Head of caudate nucleus (tissue), 42 donors: ENCODE results near the gene ZNF324B.
"Not testable (repeated sequence)": the region's sequence is repeated elsewhere in the genome, so short reads cannot be mapped to it uniquely, and the experiment has no call there.

Experiments used
- DNase-seq, 42 donors: peaks; one replicate each; pipeline versions ENCODE4 v3.0.0 to v3.0.0-alpha.2; 2020 to 2021; ENCODE audit warnings: mixed read lengths in 7 of 42
- intact Hi-C: fragments of 100-400 bp; cut with DNase I; formaldehyde crosslinking; loops from one replicate; pipeline ENCODE4 v1.15.0; 2022

The ZNF324B gene

DNA sequence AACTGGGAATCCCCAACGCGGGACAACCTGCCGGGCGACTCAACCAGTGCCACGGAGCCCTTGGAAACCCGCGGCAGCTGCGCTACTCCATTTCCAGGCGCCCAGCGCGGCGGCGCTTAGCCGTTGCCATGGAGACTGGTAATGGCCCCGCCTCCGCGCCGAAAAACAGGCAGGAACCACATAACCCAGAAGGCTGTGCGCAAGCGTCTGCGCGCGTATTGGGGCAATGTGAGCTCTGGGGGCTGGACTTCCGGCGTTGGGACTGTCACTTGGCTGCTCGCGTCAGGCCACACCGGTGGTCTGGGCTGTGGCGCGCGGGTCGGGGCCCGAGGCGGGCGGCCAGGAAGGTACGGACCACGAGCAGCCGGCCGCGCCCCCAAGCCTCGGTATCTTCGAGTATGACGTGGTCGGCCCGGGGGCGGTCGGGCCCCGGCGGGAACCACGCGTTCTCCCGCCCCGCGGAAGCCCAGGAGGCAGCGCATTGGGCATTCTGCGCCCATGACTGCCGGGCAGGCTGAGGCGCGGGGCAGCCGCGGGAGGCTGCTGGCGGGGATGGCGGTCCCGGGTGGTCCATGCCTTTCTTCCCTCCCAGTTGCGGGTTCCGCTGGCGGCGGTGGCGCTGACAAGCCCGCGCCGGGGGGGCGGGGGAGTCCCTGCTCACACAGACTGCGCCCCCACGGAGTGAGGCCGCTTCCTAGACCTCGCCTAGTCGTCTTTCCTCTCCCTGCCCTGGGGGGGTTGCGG, at the start of gene ZNF324B:
ZNF324B (plus strand) TSS at position 265 of the 744 bp plus-strand sequence. CDS start 2,080 bp downstream, outside the sequence.
- intact Hi-C loops, result no loop called here
- DNase-seq, result peak; percentile 96 to 99 (median 98)

DNA sequence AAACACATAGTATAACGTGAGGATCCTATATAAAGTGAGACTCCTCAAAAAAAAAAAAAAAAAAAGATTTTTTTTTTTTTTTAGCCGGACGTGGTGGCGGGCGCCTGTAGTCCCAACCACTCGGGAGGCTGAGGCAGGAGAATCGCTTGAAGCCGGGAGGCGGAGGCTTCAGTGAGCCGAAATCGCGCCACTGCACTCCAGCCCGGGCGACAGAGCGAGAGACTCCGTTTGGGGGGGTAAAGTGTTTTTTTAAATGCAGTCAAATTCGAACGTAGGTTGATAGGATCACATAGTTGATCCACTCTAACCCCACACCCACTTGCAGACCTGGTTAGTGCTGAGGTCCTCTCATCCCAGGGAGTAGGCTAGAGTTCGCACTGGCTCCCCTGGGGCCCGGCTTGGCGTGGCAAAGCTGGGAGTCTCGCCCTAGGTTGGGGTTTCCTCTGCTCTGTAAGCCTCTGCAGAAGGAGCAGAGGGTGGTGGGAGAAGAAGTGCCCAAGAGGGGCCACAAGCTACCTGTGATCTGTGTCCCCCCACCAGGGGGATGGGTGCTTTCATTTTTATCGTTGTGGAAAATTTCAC, 49.5 kb upstream of the ZNF324B start:
- no peak for DNase-seq
- intact Hi-C loops, result no loop called here

DNA sequence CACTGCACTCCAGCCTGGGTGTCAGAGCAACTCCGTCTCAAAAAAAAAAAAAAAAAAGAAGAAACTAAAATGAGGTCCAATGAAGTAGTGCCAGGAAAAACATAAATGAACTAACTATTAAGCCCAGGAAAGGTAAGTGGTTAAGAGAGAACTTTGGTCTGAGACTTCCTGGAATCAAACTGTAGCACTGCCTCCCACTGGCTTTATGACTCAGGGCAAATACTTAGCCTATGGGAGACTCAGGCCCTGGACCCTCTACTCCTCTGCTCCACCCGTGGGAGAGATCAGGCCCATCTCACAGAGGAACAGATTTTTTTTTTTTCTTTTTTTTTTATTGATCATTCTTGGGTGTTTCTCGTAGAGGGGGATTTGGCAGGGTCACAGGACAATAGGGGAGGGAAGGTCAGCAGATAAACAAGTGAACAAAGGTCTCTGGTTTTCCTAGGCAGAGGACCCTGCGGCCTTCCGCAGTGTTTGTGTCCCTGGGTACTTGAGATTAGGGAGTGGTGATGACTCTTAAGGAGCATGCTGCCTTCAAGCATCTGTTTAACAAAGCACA, 47.4 kb upstream of the ZNF324B start:
- DNase-seq, intact Hi-C loops: not testable (repeated sequence)

DNA sequence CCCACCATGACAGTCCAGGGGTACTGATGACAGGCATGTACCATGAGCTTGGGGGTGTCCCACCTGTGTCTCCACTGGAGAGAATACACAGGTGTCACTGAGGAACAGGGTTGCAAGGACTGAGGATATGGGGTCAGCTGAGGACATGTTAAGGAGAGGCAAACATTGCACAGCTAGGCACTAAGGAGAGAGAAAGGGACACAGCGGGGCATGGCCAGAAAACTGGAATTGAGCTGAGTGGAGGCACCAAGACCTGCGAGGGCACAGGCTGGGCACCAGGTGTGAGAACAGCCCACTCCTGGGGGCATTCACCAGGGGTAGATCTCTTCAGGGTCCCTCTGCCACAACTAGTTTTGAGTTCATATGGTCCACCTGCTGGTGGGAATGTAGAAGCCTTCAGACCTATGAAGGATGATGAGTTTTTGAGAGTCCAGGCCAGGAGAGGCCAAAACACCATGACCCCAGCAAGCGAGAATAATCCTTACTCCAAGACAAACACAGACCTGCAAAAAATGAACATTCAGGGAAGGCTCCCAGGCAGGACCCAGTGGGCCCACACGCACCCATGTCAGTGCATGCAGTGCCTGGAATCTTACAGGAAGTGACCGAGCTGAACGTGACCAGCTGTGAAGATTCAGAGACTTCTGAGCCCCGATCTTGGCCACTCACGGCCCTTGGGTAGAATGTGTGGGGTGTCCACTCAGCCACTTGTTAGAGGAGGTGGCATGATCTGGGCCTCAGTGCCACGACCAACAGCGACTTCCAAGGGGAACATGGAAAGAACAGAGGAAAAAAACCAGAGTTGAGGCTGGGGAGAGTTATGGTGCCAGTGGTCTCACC, 44.4 kb upstream of the ZNF324B start:
- DNase-seq, result no peak
- intact Hi-C loops, result no loop called here

DNA sequence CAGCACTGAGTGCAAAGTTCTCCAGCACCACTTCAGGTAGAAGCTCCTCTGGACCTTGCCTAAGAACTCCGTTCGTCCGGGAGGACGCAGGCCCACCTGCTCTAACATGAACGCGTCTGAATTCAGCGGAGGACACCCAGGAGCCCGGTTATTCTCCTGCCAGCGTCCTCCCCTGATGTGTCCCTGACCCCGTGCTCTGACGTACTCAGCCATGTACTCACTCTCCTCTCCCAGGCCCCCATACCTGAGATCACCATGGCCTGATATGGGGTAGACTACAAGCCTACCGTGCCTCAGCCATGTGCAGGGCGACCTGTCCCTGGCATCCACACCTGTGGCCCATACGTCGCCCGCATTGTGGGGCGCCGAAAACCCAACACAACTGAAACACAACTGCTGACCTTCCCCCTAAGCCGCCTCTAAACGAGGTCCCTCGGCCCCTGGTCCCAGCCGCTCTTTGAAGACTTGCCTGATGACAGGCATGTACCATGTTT, 43.7 kb upstream of the ZNF324B start:
- no peak for DNase-seq
- intact Hi-C loops, result no loop called here

DNA sequence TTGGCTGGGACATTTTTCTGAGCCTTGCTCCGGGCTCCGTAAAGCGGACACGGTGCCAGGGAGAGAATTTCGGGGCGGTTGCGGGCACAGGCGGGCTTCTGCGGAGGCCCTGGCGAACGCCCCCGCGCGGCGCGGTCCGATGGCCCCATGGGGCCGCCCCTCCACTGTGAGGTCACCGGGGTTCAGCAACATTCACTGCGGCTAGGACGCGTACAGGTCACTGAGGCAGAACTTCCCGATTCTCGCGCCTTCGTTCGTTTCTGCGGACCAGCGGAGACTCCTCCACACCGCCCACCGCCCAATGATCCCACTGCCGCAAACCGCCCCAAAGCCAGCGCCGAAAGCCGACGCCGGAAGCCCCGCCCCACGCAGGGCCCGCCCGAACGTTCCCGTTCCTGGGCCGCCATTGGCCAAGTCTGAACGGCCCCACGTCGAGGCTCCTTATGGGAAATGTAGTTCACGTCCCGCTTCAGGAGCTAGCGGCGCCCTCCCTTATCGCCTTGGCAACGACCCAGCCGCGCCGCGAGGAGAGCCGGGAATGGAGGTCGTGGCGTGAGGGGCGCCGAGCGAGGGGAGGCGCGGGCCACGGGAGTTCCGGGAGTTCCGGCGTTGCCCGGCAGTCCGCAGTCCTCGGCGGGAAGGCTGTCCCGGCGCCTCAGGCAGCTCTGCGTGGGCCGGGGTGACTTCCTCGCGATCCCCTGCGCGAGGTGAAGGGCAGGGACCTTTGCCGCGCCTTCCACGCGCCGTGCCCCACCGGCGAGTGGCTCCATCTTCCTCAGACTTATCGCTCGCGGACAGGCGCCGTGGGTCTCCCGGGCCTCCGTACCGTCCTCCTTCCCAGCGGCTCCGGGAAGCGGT, 43.0 kb upstream of the ZNF324B start, which contains the start of gene ZNF584:
ZNF584 (plus strand) TSS at position 498 of the 858 bp plus-strand sequence. CDS start 499 bp downstream, outside the sequence.
- intact Hi-C loops, result no loop called here
- peak; percentile 93 to 99 (median 98) for DNase-seq

DNA sequence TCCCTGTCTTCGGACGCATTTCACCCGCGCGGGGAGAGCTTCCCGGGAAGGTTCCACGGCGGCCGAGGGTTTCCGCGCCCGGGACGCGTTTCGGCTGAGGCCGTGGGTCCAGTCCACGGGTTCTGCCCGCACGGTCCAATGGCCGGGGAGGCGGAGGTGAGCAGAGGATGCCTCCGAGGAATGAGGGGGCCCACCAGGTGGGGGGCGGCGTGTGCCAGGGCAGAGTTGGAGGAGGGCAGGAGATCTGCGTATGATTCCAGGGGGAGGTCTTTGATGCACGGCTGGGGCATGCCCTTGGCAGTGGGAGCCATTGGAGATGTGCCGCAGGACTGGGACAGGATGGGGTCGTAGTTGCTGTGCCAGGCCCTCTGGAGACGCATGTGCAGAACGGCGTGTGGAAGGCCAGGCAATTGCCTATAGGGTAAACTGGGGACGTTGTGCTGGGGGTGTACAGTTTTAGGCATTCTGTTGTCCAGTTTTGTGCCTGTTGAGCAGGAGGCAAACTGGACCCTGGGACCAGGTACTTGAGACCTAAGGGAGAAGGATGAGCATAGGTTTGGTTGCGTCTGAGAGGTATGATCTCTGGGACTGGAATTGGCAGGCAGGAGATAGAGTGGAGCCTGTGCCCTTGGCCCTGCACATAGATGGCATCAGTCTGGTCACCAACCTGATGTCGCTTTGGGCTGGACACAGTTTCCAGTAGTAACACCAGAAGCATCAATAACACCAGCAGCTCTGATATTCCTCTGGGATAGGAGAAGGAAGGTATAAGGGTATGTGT, 42.2 kb upstream of the ZNF324B start:
- peak in 17 of 42 donors; percentile 13 to 52 (median 30) for DNase-seq
- intact Hi-C loops, result no loop called here

DNA sequence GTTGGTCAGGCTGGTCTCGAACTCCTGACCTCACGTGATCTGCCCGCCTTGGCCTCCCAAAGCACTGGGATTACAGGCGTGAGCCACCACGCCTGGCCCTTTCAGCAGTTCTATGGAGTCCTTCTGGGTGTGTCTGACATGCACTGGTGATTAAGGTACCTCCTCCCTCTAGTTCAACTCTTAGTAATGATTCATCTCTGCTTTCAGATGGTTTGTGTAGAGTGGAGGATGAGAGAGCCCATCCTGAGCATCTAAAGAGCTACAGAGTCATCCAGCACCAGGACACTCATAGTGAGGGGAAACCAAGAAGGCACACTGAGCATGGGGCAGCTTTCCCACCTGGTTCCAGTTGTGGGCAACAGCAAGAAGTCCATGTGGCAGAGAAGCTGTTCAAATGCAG, 34.8 kb upstream of the ZNF324B start:
- no peak for DNase-seq
- intact Hi-C loops, result no loop called here

DNA sequence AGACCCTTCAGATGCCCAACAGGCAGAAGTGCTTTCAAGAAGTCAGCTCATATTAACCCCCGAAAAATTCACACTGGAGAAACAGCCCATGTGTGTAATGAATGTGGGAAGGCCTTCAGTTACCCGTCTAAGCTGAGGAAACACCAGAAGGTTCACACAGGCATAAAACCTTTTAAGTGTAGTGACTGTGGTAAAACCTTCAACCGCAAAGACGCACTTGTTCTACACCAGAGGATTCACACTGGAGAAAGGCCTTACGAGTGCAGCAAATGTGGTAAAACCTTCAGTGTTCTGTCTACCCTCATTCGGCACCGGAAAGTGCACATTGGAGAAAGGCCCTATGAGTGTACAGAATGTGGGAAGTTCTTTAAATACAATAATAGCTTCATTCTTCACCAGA, 34.4 kb upstream of the ZNF324B start:
- no peak for DNase-seq
- intact Hi-C loops, result no loop called here

DNA sequence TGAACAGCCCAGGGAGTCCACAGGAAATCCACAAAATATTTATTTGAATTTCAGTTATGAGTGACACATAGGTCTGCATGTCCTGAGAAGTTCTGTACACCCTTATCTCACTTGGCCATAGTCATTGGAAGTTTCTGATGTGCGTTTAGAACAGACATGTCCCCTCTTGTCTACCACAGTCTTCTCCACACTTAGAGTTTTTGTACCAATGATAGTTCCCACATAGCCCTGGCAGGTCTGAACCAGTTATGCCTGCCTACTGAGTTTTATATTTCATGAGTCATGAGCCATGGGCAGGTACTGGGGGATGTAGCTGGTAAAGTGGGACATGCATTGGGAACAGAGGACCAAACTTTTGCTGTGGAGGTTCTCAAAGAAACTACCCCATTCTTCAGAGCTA, 22.8 kb upstream of the ZNF324B start:
- intact Hi-C loops, result no loop called here
- no peak for DNase-seq

DNA sequence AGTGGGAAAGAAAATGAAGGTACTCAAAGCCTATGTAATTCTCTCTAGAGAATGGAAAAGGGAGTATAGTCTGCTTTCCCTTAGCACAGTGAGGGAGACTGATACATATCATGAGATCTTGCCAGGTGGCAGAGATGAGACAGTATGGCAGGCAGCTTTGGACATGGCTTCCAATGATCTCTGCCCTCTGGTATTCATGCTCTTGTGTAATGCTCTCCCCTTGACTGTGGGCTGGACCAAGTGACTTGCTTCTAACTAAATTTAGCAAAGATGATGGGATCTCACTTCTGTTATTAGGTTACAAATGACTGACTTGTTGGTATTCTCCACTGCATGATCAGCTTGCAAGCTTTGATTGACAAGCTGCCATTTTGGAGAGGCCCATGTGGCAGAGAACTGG, 21.7 kb upstream of the ZNF324B start:
- DNase-seq, result no peak
- intact Hi-C loops, result no loop called here

DNA sequence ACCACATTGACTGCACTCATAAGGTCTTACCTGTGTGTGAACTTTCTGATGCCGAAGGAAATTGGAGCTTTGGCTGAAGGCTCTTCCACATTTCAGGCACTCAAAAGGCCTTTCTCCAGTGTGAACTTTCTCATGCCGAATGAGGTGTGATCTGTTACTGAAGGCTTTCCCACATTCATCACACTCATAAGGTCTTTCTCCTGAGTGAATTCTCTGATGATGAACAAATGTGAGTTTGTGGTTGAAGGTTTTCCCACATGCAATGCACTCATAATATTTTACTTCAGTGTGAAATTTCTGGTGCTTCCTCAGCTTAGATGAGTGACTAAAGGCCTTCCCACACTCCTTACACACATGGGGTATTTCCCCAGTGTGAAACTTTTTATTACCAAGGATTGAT, 17.2 kb upstream of the ZNF324B start:
- no peak for DNase-seq
- intact Hi-C loops, result no loop called here

DNA sequence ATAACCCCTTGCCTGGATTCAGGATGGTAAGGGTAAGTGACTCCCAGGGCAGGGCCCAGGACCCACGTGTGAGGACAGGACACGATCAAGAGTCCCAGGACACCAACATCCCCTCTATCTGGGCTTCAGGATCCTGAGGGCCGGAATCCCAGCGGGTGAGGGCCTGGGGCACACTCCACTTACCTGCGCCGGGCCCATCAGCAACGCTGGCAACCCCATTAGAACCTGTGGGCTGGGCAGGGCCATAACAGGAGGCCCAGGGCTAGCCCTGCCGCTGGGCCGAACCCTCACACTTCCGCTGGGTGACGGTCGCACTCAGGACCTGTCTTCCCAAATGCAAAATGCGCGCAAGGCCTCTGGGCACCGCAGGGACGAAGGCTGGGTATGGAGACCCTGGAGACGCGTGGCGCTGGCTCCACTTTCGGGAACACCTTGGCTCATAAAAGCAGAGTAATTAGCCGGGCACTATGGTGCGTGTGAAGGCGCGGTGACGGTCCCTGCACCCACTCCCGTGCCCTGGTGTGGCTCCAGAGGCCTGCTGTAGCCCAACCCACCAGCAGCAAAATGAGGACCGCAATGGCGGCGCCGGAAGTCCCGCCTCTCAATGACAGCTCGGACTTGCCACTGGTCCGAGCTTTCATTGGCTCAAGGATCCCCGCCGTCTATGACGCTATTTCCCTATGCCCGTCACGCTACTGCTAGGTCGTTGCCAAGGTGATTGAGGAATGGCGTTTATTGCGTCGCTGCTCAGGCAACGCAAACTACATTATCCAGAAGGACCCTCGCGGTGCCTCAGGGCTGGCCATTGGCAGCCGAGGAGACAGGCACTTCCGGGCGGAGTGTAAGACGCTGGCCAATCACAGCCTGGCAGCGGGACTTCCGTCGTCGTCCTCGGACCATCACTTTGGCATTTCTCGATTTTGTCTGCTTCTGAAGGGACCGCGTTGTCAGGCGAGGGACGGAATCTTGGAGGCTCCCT, 11.6 kb upstream of the ZNF324B start, which contains the start of gene ZNF132:
ZNF132 (minus strand) TSS at position 578 of the 979 bp plus-strand sequence; CDS start at position 246, 332 bp downstream.
- intact Hi-C loops, result no loop called here
- DNase-seq, result peak; percentile 96 to 100 (median 99)

DNA sequence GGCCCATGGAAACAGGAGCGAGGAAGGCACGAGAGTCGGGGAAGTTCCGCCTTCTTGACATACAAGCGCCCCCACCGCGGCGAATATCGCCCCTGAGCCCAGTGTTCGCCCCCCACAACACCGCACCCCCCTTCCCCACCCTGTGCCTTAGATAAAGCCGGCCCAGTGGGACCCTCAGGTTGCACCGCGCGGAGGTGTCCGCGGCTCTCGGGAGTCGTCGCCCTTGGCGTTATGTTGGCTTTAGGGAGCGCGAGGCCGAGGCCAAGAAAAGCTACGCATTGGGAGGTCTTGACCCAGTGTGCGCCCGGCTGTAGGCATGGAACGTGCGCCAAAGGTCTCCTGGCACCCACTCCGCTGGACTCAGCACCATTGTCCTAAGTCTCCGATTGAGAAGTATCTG, 10.9 kb upstream of the ZNF324B start:
- intact Hi-C loops, result no loop called here
- DNase-seq, result peak in 7 of 42 donors; percentile 1 to 38 (median 22)

DNA sequence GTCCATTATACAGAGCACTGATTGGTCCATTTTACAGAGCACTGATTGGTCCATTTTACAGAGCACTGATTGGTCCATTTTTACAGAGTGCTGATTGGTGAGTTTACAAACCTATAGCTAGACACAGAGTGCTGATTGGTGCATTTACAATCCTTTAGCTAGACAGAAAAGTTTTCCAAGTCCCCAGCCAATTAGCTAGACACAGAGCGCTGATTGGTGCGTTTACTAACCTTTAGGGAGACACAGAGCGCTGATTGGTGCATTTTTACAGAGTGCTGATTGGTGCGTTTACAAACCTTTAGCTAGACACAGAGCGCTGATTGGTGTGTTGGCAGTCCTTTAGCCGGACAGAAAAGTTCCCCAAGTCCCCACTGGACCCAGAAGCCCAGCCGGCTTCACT, 8.4 kb upstream of the ZNF324B start:
- DNase-seq, intact Hi-C loops: not testable (repeated sequence)

DNA sequence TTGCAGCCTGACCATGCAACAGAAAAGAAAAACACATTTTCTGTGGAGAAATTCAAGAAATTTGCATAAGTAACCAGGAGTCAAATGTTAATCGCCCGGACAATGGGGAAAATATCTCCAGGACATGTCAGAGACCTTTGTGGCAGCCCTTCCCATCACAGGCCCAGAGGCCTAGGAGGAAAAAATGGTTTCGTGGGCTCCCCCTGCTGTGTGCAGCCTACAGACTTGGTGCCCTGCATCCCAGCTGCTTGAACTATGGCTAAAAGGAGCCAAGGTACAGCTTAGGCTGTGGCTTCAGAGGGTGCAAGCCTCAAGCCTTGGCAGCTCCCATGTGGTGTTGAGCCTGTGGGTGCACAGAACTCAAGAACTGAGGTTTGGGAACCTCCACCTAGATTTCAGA, 2.6 kb upstream of the ZNF324B start:
- DNase-seq, result not testable (repeated sequence)

More for the DNA sequence above, 2.6 kb upstream of the ZNF324B start:
- intact Hi-C loops, result not testable (repeated sequence)
